ENCODE results near the gene OR52E5. TPM values are rescaled to one million over a fixed set of nuclear protein-coding genes. Genes with fewer than 3 reads are reported as not detected.

The OR52E5 gene
- total and polyA plus RNA-seq, 3 experiments from 2014 or later: not detected

DNA sequence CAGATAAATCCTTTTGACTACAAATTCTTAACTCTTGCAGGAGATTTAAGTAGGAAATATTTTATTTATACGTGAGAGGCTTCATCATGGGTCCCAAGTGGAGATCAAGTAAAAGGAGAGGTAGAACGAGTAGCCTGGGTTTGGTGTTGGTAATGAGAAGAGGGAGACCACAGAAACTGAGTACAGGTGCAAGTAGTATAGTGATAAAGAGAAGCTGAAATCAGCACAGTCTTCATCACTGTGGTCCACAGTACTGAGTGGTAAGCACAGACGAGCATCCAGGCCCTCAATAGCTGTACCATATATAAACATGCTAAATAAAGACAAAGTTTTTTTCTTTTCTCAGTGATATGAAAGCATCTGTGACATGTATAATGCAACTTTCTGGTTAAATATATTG is 5.8 kb upstream of the OR52E5 start:
- POLR2A ChIA-PET: no interaction called here
- Histone ChIP-seq H3K27ac (ENCODE audit: low read depth, low read length) (no peak overlapping the region), H3K9me3 (ENCODE audit: low read length) (no peaks in the 10 kb centered on the region), H3K4me1 (ENCODE audit: insufficient read depth, low read length) (no peaks in the 10 kb centered on the region), H3K4me3 (ENCODE audit: low read length) (no peak overlapping the region), H3K36me3 (ENCODE audit: insufficient read depth, low read length) (no peaks in the 10 kb centered on the region), H3K27me3 (ENCODE audit: insufficient read depth, low read length, poor library complexity, severe bottlenecking) (no peaks in the 10 kb centered on the region)
- CTCF ChIA-PET: no interaction called here
- Mint-ChIP-seq H3K4me1 (no peaks in the 10 kb centered on the region), H3K9me3 (no peaks in the 10 kb centered on the region), H3K27me3 (peaks cover 10 to 22% of the 10 kb centered on the region in 2 donors), H3K27ac (no peak overlapping the region), H3K4me3 (no peak overlapping the region), H3K36me3 (no peaks in the 10 kb centered on the region)
- DNase-seq: no peak

DNA sequence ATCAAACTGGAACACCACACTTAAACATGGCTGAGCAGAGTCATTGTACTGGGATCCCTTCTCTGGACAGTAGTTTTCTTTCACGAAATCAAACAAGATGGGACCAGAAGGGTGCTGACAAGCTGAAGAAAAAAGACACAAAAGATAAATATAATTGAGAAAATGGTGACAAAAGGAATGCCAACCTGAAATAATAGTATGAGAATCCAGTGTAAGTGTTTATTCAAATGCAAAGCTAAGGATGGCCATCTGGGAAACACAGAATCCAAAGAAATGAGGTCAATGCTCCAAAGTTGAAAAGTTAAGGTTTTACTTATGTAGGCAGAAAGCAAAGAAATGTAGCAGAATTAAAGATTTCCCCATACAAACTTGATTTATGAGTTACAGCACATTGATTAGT is 5.3 kb upstream of the OR52E5 start:
- Mint-ChIP-seq H3K4me3 (no peak overlapping the region), H3K36me3 (no peaks in the 10 kb centered on the region), H3K4me1 (no peaks in the 10 kb centered on the region), H3K27ac (no peak overlapping the region), H3K9me3 (no peaks in the 10 kb centered on the region), H3K27me3 (peaks cover 10 to 22% of the 10 kb centered on the region in 2 donors)
- CTCF ChIA-PET: no interaction called here
- H3K9me3 ChIP-seq (ENCODE audit: low read length): no peaks in the 10 kb centered on the region
- H3K36me3 ChIP-seq (ENCODE audit: insufficient read depth, low read length): no peaks in the 10 kb centered on the region
- no peak overlapping the region for H3K4me3 ChIP-seq (ENCODE audit: low read length)
- POLR2A ChIA-PET: no interaction called here
- H3K27ac ChIP-seq (ENCODE audit: low read depth, low read length): no peak overlapping the region
- DNase-seq: no peak
- no peaks in the 10 kb centered on the region for H3K27me3 ChIP-seq (ENCODE audit: insufficient read depth, low read length, poor library complexity, severe bottlenecking)
- no peaks in the 10 kb centered on the region for H3K4me1 ChIP-seq (ENCODE audit: insufficient read depth, low read length)

DNA sequence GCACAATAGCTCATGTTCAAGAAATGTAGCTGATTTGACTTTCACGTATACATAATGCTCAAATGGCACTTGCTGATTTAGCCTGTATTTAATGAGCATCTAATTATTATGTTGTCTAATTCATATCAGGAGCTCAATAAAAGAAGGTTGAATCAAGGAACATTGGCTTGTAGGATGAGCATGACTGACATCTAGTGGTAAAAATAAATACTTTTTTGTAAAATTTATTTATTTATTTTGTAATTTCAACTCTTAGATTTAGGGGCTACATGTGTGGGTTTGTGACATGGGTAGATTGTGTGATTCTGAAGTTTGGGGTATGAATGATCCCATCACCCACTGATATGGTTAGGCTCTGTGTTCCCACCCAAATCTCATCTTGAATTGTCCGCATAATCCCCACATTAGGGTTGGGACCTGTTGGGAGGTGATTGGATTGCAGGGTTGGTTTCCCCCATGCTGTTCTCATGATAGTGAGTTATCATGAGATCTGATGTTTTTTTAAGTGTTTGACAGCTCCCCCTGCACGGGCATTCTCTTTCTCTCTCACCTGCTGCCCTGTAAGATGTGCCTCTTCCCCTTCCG is 1.7 kb upstream of the OR52E5 start:
- H3K36me3 ChIP-seq (ENCODE audit: insufficient read depth, low read length): no peaks in the 10 kb centered on the region
- ChIA-PET CTCF (interaction anchor here (0.6 to 1.5 kb wide), 2 partner anchors 290 to 562 kb away, joined by 3 read pairs; no protein-coding TSS in a partner anchor), POLR2A (no interaction called here)
- H3K36me3 Mint-ChIP-seq: no peaks in the 10 kb centered on the region
- no peaks in the 10 kb centered on the region for H3K27me3 ChIP-seq (ENCODE audit: insufficient read depth, low read length, poor library complexity, severe bottlenecking)
- no peaks in the 10 kb centered on the region for H3K4me1 Mint-ChIP-seq
- H3K9me3 ChIP-seq (ENCODE audit: low read length): no peaks in the 10 kb centered on the region
- no peak overlapping the region for H3K27ac Mint-ChIP-seq
- H3K27ac ChIP-seq (ENCODE audit: low read depth, low read length): no peak overlapping the region
- H3K27me3 Mint-ChIP-seq: peaks cover 0 to 20% of the 10 kb centered on the region in 2 donors
- no peaks in the 10 kb centered on the region for H3K4me1 ChIP-seq (ENCODE audit: insufficient read depth, low read length)
- DNase-seq: peak in 1 of 5 donors; percentile 3
- H3K4me3 ChIP-seq (ENCODE audit: low read length): no peak overlapping the region
- no peaks in the 10 kb centered on the region for H3K9me3 Mint-ChIP-seq
- no peak overlapping the region for H3K4me3 Mint-ChIP-seq

DNA sequence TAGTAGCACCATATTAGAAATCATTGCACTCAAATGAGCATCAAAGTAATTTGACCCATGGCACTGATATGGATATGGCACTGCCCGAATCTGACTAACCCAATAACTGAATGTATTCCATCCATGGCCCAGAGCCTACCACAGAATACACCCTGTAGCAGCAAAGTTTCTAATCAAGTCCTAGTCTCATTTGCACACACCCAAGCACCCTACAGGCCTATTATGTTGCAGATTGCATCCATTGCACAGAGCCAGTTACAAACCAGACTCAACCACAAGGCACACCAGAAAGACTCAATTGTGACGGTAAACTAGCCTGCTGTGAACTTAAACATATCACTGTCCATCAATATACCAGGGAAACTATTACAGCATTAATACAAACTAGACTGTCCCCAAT is 6.5 kb downstream of the OR52E5 start:
- Mint-ChIP-seq H3K4me3 (no peak overlapping the region), H3K27me3 (peaks cover 0 to 3% of the 10 kb centered on the region in 2 donors), H3K27ac (no peak overlapping the region), H3K9me3 (no peaks in the 10 kb centered on the region), H3K36me3 (no peaks in the 10 kb centered on the region), H3K4me1 (no peaks in the 10 kb centered on the region)
- POLR2A ChIA-PET: no interaction called here
- H3K27ac ChIP-seq (ENCODE audit: low read depth, low read length): no peak overlapping the region
- DNase-seq: no peak
- H3K36me3 ChIP-seq (ENCODE audit: insufficient read depth, low read length): no peaks in the 10 kb centered on the region
- H3K9me3 ChIP-seq (ENCODE audit: low read length): no peaks in the 10 kb centered on the region
- CTCF ChIA-PET: no interaction called here
- no peaks in the 10 kb centered on the region for H3K27me3 ChIP-seq (ENCODE audit: insufficient read depth, low read length, poor library complexity, severe bottlenecking)
- no peak overlapping the region for H3K4me3 ChIP-seq (ENCODE audit: low read length)
- no peaks in the 10 kb centered on the region for H3K4me1 ChIP-seq (ENCODE audit: insufficient read depth, low read length)

DNA sequence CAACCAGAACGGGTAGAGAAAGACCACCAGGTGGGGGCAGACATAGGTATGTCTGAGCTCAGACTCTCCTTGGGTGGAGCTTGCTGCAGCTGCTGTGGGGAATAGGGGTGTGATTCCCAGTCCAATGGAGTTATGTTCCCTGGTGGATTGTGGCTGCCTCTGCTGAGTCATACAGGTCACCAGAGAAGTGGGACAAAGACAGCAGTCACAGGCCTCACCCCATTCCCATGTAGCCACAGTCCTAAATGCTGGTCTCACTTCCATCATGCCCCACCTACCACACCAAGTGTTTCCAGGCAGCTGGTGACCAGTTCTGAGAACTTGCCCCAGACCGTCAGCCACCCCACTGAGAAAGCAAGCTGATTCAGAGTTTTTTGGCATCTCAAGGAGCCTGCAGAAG is 17.5 kb downstream of the OR52E5 start:
- Histone ChIP-seq H3K4me3 (ENCODE audit: low read length) (no peak overlapping the region), H3K27ac (ENCODE audit: low read depth, low read length) (no peak overlapping the region), H3K36me3 (ENCODE audit: insufficient read depth, low read length) (no peaks in the 10 kb centered on the region), H3K9me3 (ENCODE audit: low read length) (no peaks in the 10 kb centered on the region), H3K4me1 (ENCODE audit: insufficient read depth, low read length) (no peaks in the 10 kb centered on the region), H3K27me3 (ENCODE audit: insufficient read depth, low read length, poor library complexity, severe bottlenecking) (no peaks in the 10 kb centered on the region)
- Mint-ChIP-seq H3K9me3 (peaks cover 3 to 8% (median 5%) of the 10 kb centered on the region in 5 donors), H3K27me3 (peaks cover 5 to 38% of the 10 kb centered on the region in 2 donors), H3K4me1 (no peaks in the 10 kb centered on the region), H3K4me3 (no peak overlapping the region), H3K36me3 (no peaks in the 10 kb centered on the region), H3K27ac (no peak overlapping the region)
- CTCF ChIA-PET: no interaction called here
- POLR2A ChIA-PET: no interaction called here
- DNase-seq: no peak

DNA sequence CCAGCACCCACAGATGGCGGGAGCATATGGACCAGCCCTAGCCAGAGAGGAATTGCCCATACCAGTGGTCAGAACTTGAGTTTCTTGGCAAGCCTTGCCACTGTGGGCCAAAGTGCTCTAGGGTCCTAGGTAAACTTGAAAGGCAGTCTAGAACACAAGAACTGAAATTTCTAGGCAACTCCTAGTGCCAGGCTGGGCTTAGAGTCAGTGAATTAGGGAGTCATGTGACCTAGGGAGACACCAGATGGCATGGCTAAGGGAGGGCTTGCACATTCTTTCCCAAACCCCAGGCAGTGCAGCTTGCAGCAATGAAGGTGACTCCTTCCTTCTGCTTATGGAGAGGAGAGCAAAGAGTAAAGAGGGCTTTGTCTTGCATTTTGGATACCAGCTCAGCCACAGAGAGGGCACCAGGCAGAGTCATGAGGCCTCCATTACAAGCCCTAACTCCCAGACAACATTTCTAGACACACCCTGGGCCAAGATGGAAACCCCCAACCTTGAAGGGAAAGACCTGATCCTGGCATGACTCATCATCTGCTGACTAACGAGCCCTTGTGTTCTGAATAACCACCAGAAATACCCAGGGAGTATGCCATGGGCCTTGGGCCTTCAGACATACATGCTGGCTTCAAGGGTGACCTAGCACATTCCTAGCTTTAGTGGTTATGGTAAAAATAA is 29.9 kb downstream of the OR52E5 start:
- H3K9me3 Mint-ChIP-seq: peaks cover 0 to 11% (median 8%) of the 10 kb centered on the region in 5 donors
- H3K4me3 Mint-ChIP-seq: no peak overlapping the region
- no peak overlapping the region for H3K27ac Mint-ChIP-seq
- H3K9me3 ChIP-seq (ENCODE audit: low read length): no peaks in the 10 kb centered on the region
- H3K36me3 ChIP-seq (ENCODE audit: insufficient read depth, low read length): no peaks in the 10 kb centered on the region
- no peak overlapping the region for H3K27ac ChIP-seq (ENCODE audit: low read depth, low read length)
- DNase-seq: no peak
- ChIA-PET POLR2A (no interaction called here), CTCF (no interaction called here)
- H3K4me1 ChIP-seq (ENCODE audit: insufficient read depth, low read length): no peaks in the 10 kb centered on the region
- peaks cover 0 to 4% (median 0%) of the 10 kb centered on the region in 3 donors for H3K36me3 Mint-ChIP-seq
- peaks cover 0 to 2% of the 10 kb centered on the region in 2 donors for H3K27me3 Mint-ChIP-seq
- no peak overlapping the region for H3K4me3 ChIP-seq (ENCODE audit: low read length)
- no peaks in the 10 kb centered on the region for H3K27me3 ChIP-seq (ENCODE audit: insufficient read depth, low read length, poor library complexity, severe bottlenecking)
- H3K4me1 Mint-ChIP-seq: no peaks in the 10 kb centered on the region

DNA sequence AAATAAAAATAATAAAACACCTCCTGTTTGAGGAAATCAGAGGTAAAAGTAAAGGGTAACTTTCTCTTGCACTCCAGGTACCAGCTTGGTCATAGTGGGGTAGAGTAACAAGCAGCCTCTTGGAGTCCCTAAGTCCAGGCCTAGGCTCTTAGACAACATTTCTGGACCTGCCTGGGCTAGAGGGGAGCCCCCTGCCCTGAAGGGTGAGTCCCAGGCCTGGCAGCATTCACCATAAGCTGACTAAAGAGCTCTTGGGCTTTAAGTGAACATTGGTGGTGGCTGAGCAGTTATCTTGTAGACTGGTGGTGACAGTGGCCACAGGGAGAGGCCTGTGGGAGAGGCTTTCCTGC is 30.4 kb downstream of the OR52E5 start:
- ChIA-PET CTCF (no interaction called here), POLR2A (no interaction called here)
- Histone ChIP-seq H3K27me3 (ENCODE audit: insufficient read depth, low read length, poor library complexity, severe bottlenecking) (no peaks in the 10 kb centered on the region), H3K36me3 (ENCODE audit: insufficient read depth, low read length) (no peaks in the 10 kb centered on the region), H3K9me3 (ENCODE audit: low read length) (no peaks in the 10 kb centered on the region), H3K4me3 (ENCODE audit: low read length) (no peak overlapping the region), H3K27ac (ENCODE audit: low read depth, low read length) (no peak overlapping the region), H3K4me1 (ENCODE audit: insufficient read depth, low read length) (no peaks in the 10 kb centered on the region)
- H3K36me3 Mint-ChIP-seq: peaks cover 0 to 2% (median 0%) of the 10 kb centered on the region in 3 donors
- peaks cover 0 to 2% of the 10 kb centered on the region in 2 donors for H3K27me3 Mint-ChIP-seq
- H3K4me3 Mint-ChIP-seq: no peak overlapping the region
- no peak overlapping the region for H3K27ac Mint-ChIP-seq
- H3K9me3 Mint-ChIP-seq: peaks cover 0 to 14% (median 8%) of the 10 kb centered on the region in 5 donors
- no peak for DNase-seq
- no peaks in the 10 kb centered on the region for H3K4me1 Mint-ChIP-seq

DNA sequence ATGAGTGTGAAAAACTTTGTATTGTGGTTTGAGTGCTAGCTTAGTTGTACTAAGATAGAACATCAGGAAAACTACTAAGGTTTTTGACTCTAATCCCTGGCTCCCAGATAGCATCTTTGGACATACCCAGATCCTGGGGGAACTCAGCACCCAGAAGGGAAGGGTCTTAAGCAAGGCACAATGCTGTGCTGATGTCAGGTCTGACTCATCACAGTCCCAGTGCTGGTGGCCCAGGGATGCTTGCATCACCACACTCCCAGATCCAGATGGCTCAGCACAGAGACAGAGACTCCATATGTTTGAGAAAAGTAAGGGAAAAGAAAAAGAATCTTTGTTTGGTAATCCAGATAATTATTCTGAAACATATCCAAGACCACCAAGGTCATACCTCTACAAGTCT is 30.8 kb downstream of the OR52E5 start:
- no peak for DNase-seq
- H3K27ac Mint-ChIP-seq: no peak overlapping the region
- Histone ChIP-seq H3K27ac (ENCODE audit: low read depth, low read length) (no peak overlapping the region), H3K9me3 (ENCODE audit: low read length) (no peaks in the 10 kb centered on the region), H3K27me3 (ENCODE audit: insufficient read depth, low read length, poor library complexity, severe bottlenecking) (no peaks in the 10 kb centered on the region), H3K36me3 (ENCODE audit: insufficient read depth, low read length) (no peaks in the 10 kb centered on the region), H3K4me1 (ENCODE audit: insufficient read depth, low read length) (no peaks in the 10 kb centered on the region), H3K4me3 (ENCODE audit: low read length) (no peak overlapping the region)
- peaks cover 0 to 15% (median 8%) of the 10 kb centered on the region in 5 donors for H3K9me3 Mint-ChIP-seq
- POLR2A ChIA-PET: no interaction called here
- peaks cover 0 to 2% of the 10 kb centered on the region in 2 donors for H3K27me3 Mint-ChIP-seq
- H3K36me3 Mint-ChIP-seq: no peaks in the 10 kb centered on the region
- no peak overlapping the region for H3K4me3 Mint-ChIP-seq
- H3K4me1 Mint-ChIP-seq: no peaks in the 10 kb centered on the region
- CTCF ChIA-PET: no interaction called here
